BJ (cell line): ENCODE measurements around the gene NAV2. TPM values are rescaled to one million over a fixed set of nuclear protein-coding genes. Genes with fewer than 3 reads are reported as not detected.

ENCODE experiments used
- CTCF ChIA-PET: fragments of 350-600 bp; formaldehyde crosslinking; extraction: SDS; loops from one replicate; lab custom pipeline; 2021; ENCODE audit warnings: antibody characterized with exemption, inconsistent platforms; lab: Yijun Ruan, JAX
- POLR2A ChIA-PET: fragments of 300-600 bp; sonication (Branson Sonifier 250); formaldehyde crosslinking; extraction: SDS; loops from one replicate; lab custom pipeline; 2021; ENCODE audit warnings: antibody characterized with exemption; lab: Charles Lee
- DNase-seq: peaks from one replicate; pipeline ENCODE4 v3.0.0-alpha.2; 2011; ENCODE audit warnings: low read depth
- H3K27me3 ChIP-seq: 2 replicates; pipeline ENCODE4 v1.6.0; 2011; ENCODE audit warnings: low read length; ENCODE audit not compliant: control insufficient read depth, insufficient read depth
- H3K36me3 ChIP-seq: 2 replicates; pipeline ENCODE4 v1.5.1; 2011; ENCODE audit warnings: low read length; ENCODE audit not compliant: control insufficient read depth, insufficient read depth
- H3K4me3 ChIP-seq: 2 replicates; pipeline ENCODE4 v1.5.1; 2011; ENCODE audit warnings: low read depth, mild to moderate bottlenecking, control low read depth, low read length
- CTCF ChIP-seq: IDR thresholded peaks from 2 replicates; pipeline ENCODE4 v1.5.1; 2011; ENCODE audit warnings: low read depth, mild to moderate bottlenecking, control low read depth, inconsistent platforms, low read length, moderate library complexity; ENCODE audit not compliant: insufficient read depth
- polyA plus RNA-seq: library from polyadenylated mRNA; depleted of rRNA; stranded (reverse); fragments of >200 nt; gene quantifications from 2 replicates; pipeline ENCODE4 v1.2.3, GENCODE V29; 2011

The NAV2 gene
- polyA plus RNA-seq, 1 experiment, result 6.1 TPM

- DNase-seq, result no peak
- ChIA-PET POLR2A (no interaction called here), CTCF (interaction anchor here (1.0 kb wide), 1 partner anchor 19 kb away, joined by 3 read pairs; no protein-coding TSS in a partner anchor)
- no peak for TF ChIP-seq CTCF
- no peaks in the 10 kb centered on the region for H3K27me3 ChIP-seq
- peaks cover 6% of the 10 kb centered on the region for H3K36me3 ChIP-seq
- no peak overlapping the region for H3K4me3 ChIP-seq
Measured at GRCh38 chr11:20065406-20065805, 352.8 kb downstream of the NAV2 start.

- ChIA-PET POLR2A (no interaction called here), CTCF (no interaction called here)
- DNase-seq, result no peak
- Histone ChIP-seq H3K36me3 (peaks cover 6% of the 10 kb centered on the region), H3K4me3 (no peak overlapping the region), H3K27me3 (no peaks in the 10 kb centered on the region)
- TF ChIP-seq CTCF, result no peak
Measured at GRCh38 chr11:20066013-20066782, 353.6 kb downstream of the NAV2 start.

GRCh38 chr11:20066783-20067156, 354.1 kb downstream of the NAV2 start:
- DNase-seq, result no peak
- TF ChIP-seq CTCF, result no peak
- CTCF ChIA-PET, result no interaction called here
- POLR2A ChIA-PET, result no interaction called here
- Histone ChIP-seq H3K4me3 (no peak overlapping the region), H3K36me3 (peaks cover 6% of the 10 kb centered on the region), H3K27me3 (no peaks in the 10 kb centered on the region)

- no peak for DNase-seq
- TF ChIP-seq CTCF, result no peak
- H3K27me3 ChIP-seq, result no peaks in the 10 kb centered on the region
- POLR2A ChIA-PET, result no interaction called here
- no peak overlapping the region for H3K4me3 ChIP-seq
- CTCF ChIA-PET, result interaction anchor here (0.7 to 1.5 kb wide), 3 partner anchors 9 to 435 kb away, joined by 3 read pairs; no protein-coding TSS in a partner anchor
- peaks cover 6% of the 10 kb centered on the region for H3K36me3 ChIP-seq
Measured at GRCh38 chr11:20067665-20068064, 355.0 kb downstream of the NAV2 start.

- Histone ChIP-seq H3K4me3 (no peak overlapping the region), H3K36me3 (peaks cover 6% of the 10 kb centered on the region), H3K27me3 (no peaks in the 10 kb centered on the region)
- CTCF ChIA-PET, result interaction anchor here (1.5 kb wide), 1 partner anchor 8 kb away, joined by 3 read pairs; no protein-coding TSS in a partner anchor
- POLR2A ChIA-PET, result no interaction called here
- TF ChIP-seq CTCF, result no peak
- no peak for DNase-seq
Measured at GRCh38 chr11:20068691-20069090, 356.1 kb downstream of the NAV2 start.
